ENCODE measurements around the gene TAF11L11. TPM values are rescaled to one million over a fixed set of nuclear protein-coding genes. Genes with fewer than 3 reads are reported as not detected.
"Not testable (repeated sequence)": the region's sequence is repeated elsewhere in the genome, so short reads cannot be mapped to it uniquely, and the experiment has no call there.

The TAF11L11 gene
- total RNA-seq, 2 experiments from 2014 or later, result not detected

DNA sequence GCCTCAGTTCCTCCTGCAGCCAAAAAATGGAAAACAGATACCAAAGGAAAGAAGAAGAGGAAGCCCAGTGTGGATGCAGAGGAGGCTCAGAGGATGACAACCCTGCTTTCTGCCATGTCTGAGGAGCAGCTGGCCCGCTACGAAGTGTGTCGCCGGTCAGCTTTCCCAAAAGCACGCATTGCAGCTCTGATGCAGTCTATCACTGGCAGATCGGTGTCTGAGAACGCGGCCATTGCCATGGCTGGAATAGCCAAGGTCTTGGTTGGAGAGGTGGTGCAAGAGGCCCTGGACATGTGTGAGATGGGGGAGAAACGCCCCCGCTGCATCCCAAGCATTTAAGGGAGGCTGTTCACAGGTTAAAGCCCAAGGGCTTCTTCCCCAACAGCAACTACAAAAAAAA, 45.2 kb downstream of the TAF11L11 start:
- H3K27ac Mint-ChIP-seq; H3K4me3 Mint-ChIP-seq; H3K27me3 Mint-ChIP-seq; H3K4me1 Mint-ChIP-seq; ATAC-seq (ENCODE audit: low read depth); DNase-seq; H3K36me3 Mint-ChIP-seq; POLR2A ChIA-PET; H3K9me3 Mint-ChIP-seq: not testable (repeated sequence)

DNA sequence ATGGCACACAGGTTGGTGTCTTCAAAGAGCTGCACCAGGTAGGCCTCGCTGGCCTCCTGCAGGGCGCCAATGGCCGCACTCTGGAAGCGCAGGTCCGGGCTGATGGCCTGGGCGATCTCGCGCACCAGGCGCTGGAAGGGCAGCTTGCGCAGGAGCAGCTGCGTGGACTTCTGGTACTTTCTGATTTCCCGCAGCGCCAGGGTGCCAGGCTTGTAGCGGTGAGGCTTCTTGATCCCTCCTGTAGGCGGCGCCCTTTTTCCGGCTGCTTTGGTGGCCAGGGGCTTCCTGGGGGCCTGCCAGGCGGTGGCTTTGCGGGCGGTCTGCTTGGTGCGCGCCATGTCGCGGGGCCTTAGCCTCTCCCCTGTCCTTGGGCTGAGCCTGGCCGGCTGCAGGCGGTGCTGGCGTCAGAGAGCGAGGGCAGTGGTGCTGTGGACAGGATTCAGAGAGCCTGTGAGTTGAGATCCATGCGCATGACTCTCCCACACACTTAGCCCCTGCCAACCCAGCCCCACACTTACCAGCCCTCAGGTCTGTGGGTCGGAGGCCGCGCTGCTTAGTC, 51.3 kb downstream of the TAF11L11 start:
- H3K27ac Mint-ChIP-seq; H3K4me1 Mint-ChIP-seq; H3K4me3 Mint-ChIP-seq; H3K27me3 Mint-ChIP-seq; ATAC-seq (ENCODE audit: low read depth); H3K9me3 Mint-ChIP-seq; DNase-seq; H3K36me3 Mint-ChIP-seq; POLR2A ChIA-PET: not testable (repeated sequence)

Other genes starting within 250 kb of the TAF11L11 start
- not detected for gene TAF11L2, start 106.0 kb upstream of the TAF11L11 start, total RNA-seq
- not detected for gene TAF11L3, start 85.8 kb upstream of the TAF11L11 start, total RNA-seq
- gene TAF11L4, start 82.4 kb upstream of the TAF11L11 start, total RNA-seq, result not detected
- gene TAF11L5, start 78.9 kb upstream of the TAF11L11 start, total RNA-seq, result not detected
- gene TAF11L6, start 75.5 kb upstream of the TAF11L11 start, total RNA-seq, result not detected
- not detected for gene TAF11L7, start 18.4 kb upstream of the TAF11L11 start, total RNA-seq
- gene TAF11L8, start 13.2 kb upstream of the TAF11L11 start, total RNA-seq, result not detected
- not detected for gene TAF11L9, start 9.8 kb upstream of the TAF11L11 start, total RNA-seq
- gene TAF11L10, start 6.4 kb upstream of the TAF11L11 start, total RNA-seq, result not detected
- not detected for gene TAF11L12, start 6.2 kb downstream of the TAF11L11 start, total RNA-seq
- not detected for gene TAF11L13, start 27.9 kb downstream of the TAF11L11 start, total RNA-seq
- not detected for gene TAF11L14, start 30.3 kb downstream of the TAF11L11 start, total RNA-seq